Measurements from ENCODE around the gene HOXB1.

Gene HOXB1

DNA sequence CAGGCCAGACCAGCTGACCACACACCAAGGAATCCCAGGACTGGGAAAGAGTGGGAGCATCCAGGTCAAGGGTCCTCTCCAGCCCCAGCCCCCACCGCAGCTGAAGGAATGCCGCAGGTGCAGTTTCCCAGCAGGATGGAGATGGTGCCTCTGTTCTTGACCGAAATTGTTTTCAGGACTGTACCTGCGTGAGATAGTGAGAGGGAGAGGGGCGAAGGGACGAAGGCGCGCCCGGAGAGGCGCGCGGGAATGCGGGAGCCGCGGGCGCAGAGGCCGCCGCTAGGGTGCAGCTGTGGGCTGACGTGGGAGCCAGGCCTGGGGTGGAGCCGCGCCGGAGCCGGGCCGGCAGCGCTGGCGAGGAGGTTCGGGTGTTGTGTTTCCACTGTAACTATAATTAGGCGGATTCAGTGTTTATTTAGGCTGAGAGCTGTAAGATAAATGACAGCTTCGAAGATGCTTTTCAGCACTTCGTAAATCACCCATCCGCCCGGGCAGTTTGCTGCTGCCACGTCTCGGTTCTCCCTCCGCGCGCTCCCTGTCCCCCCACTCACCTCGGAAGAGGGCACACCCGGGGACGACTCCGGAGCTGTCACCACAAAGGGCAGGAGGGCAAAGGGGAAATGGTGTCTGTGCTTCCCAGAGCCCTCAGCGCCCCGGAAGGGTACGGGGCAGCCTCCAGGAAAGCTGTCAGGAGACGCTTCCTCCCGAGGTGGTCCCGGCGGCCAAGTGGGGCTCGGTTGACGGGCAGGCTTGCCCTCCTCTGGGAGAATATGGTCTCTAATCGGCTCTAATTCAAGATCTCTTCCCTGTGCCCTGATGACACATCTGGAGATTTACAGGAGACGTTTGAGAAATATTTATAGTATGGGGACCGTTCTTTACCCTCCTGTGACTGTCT is 38.2 kb downstream of the HOXB1 start:
- peak; percentile 63 for DNase-seq

DNA sequence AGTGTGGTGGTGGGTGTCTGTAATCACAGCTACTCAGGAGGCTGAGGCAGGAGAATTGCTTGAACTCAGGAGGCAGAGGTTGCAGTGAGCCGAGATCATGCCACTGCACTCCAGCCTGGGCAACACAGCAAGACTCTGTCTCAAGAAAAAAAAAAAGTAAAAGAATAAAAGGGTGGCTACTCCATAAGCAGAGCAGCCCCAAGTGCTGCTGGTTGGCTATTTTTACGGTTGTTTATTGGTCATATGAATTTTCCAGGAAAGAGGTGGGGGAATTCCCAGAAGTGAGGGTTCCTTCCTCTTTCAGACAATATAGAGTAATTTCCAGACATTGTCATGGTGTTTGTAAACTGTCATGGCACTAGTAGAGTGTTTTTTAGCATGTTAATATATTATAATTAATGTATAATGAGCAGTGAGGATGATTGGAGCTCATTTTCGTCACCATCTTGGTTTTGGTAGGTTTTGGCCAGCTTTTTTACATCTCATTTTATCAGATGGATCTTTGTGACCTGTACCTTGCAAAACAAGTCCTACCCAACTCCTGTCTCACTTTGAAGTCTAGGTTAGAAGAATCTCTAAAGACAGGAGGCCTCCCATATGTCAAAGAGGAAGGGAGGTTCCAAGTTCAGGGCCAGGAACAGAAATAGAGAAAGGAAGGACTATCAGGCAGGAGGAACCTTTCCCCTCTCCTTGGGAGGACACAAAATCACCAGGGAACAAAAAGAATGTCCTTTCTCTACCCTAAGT is 39.1 kb downstream of the HOXB1 start:
- no peak for DNase-seq

DNA sequence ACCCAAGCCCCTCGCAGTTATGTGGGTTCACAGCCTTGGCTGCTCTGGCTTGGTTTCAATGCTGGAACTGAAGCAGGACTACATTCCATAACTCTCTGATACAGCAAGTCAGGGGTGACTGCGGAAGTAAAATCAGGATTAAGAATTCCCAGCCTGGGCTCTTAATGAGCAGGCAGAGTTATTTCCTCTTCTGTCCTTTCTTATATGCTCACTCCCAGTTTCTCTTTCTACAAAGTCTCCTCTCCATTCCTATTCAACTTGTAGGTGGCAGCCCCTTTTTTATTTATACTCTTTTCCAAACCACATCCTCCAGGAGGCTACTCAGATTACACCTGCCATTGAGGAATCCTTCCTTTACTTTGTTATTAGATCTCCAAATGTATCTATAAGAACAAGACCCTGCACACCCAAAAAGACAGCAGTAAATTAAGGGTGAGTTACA is 40.3 kb downstream of the HOXB1 start:
- no peak for DNase-seq

DNA sequence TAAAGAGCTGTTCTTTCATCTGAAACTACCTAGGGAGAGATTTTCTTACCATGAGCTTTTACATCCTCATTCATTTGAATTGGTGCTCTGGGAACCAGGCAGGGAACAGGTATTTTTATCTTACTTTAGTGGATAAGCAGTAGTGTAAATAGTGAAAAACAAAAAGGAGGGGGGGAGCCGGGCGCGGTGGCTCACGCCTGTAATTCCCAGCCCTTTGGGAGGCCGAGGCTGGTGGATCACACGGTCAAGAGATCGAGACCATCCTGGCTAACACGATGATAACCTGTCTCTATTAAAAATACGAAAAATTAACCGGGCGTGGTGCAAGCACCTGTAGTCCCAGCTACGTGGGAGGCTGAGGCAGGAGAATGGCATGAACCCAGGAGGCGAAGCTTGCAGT is 41.0 kb downstream of the HOXB1 start:
- DNase-seq: no peak

DNA sequence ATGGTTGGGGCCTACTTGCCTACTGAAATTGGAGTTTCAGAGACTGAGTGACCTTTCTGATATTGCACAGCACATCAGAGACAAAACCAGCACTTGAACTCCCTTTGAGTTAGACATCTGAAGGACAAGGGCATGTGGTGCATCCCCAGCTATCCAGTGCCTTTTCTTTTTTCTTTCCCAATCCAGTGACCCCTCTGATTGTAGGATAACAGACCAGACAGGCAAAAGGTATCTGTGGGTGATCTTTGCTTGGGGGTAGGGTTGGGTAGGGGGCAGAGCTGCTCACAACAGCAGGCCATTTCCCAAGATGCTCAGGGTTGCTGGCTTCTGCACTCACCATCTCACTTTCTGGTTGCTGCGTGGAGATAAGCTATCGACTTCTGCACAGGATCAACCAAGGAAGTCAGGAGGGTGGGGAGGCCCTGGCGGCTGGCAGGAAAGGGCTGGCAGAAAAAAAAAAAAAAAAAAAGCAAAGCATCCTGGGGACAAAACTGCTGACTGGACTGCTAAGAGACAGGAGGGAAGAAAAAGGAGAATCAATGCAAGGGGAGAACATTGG is 42.2 kb downstream of the HOXB1 start:
- no peak for DNase-seq

DNA sequence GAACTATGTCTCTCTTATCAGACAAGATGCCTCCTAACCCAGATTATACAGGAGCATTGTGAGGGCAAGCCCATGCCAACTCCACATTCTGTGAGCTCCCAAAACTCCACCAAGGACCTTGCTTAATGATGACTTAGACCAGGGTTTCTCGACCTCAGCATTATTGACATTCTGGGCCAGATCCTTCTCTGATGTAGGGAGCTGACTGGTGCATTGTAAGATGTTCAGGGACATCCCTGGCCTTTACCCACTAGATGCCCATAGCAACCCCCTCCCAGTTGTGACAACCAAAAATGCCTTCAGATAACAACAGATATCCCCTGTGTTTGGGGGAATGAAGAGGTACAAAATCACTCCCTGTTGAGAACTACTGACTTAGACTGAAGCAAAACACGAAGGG is 43.6 kb downstream of the HOXB1 start:
- no peak for DNase-seq

DNA sequence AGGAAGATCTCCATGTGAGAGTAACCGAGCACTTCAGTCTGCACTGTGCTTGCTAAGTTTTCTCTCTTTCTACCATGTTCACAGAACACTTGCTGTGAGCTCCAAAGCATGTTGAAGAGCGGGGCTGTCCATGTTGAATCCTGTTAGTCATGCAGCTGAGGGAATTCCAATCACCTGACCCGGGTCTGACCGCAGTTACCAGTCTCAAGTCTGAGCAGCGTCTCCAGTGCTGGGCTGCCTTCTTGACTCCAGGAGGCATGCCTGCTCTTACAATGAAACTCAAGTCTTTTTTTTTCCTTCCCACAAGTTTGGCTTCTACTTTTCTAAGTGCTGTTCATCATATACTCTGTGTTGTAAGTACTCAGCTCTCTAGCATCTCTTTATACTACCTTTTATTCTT is 44.3 kb downstream of the HOXB1 start:
- DNase-seq: peak; percentile 95

DNA sequence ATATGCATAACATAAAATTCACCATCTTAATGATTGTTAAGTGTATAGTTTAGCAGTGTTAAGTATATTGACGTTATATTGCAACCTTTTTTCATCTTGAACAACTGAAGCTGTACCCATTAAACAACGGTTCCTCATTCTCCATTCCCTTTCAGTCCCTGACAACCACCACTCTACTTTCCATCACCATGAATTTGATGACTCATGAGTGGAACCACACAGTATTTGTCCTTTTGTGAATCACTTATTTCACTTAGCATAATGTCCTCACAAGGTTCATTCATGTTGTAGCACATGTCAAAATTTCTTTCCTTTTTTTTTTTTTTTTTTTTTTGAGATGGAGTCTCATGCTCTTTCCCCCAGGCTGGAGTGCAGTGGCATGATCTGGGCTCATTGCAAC is 46.0 kb downstream of the HOXB1 start:
- DNase-seq: peak; percentile 87

DNA sequence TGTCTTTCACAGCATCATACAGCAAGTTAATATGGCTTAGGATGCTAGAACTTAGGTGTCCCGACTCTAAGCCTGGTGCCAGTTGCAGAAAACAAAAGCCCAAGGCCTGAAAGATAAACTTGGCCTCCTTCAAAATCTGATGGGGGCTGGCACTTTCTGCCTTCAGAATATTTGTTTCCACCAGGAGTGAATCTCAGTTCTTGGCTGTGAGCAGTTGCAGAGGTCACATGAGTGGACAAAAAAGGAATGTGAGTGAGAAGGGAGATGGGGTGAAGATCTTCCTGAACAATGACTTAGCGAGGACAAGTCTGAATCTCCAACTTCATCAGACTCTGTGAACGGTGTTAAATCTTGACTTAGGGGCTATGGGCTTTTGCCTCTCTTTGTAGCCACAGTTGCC is 46.6 kb downstream of the HOXB1 start:
- DNase-seq: peak; percentile 54

DNA sequence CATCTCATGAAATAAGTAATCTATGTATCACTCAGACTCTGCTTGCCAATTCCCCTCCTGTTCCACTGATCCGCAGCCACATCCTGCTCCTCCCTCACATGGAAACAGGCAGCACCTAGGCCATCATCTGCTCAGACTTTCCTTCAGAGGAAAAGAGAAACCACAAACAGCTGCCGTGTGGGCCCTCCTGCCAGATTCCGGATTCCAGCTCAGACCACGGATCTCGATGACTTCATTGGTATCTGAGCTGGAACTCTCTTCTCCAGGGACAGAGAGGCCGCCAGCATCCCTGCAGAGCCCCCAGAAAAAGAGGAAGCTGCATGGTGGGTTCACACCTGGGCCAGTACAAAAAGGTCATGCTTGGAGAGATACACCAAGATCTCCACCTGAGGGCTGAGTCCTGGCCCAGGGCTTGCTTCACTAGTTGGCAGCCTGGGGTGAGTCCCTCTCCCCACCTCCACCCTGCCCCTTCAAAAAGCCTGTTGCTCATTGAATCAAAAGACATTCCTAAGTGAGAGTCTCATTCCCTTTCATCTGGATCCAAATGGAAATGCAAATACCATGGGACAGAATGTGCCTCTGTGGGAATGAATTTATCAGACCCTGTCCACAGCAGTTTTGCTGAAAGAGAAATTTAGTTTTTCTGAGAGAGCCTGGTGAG is 47.2 kb downstream of the HOXB1 start:
- peak; percentile 98 for DNase-seq

DNA sequence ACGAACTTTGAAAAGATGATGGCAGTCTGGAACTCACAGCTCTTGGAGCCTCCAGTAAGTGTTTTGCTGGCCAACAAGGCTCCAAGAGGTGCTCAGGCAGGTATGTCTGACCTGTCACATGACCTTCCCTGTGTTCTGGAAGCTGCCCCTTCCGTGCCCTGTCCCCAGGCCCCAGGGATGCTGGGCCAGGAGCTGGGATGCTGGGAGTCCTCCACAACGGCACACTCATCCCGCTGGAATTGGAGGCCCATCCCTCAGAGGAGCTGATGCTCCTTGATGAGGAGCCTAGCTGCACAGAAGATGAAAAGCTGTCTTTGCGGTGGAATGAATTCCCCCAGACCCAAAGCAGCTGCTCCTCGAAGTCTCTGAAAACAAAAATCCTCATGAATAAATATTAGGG is 47.8 kb downstream of the HOXB1 start:
- peak; percentile 81 for DNase-seq

DNA sequence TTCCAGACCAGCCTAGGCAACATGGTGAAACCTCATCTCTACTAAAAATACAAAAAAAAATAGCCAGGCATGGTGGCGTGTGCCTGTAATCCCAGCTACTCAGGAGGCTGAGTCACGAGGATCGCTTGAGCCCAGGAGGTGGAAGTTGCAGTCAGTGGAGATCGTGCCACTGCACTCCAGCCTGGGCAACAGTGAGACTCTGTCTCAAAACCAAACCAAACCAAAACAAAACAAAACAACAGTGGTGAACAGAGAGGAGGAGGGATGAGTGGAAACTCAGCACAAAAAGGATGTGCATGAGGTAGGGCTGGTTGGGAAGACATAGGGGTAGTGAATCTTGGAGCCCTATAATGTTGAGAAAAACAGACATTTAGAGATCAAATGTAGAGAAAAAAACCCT is 48.5 kb downstream of the HOXB1 start:
- DNase-seq: peak; percentile 74

DNA sequence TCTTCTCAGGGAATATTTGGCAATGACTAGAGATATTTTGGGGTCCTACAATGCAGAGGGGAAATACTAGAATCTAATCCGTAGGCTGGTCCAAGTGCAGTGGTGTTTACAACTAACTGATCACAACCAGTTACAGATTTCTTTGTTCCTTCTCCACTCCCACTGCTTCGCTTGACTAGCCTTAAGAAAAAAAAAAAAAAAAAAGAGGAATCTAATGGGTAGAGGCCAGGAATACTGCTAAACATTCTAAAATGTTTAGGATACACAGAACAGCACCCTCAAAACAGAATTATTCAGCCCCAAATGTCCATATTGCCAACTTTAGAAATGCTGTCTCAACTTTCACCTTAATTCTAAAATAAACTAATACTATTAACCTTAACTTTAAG is 51.8 kb downstream of the HOXB1 start:
- DNase-seq: no peak

All from fibroblast of skin of back (primary cell).